Neural cell (in vitro differentiated cells): ENCODE data around the gene COPS7A.

Experiments used
- EP300 ChIP-seq: fragments of 450-650 bp; conservative IDR thresholded peaks from 2 replicates; pipeline ENCODE4 v1.6.1; 2014; ENCODE audit warnings: antibody characterized with exemption, mild to moderate bottlenecking, moderate library complexity; ENCODE audit not compliant: poor library complexity, severe bottlenecking
- TAF1 ChIP-seq: IDR thresholded peaks from 2 replicates; pipeline ENCODE4 v1.6.1; 2012; ENCODE audit warnings: low read depth

DNA sequence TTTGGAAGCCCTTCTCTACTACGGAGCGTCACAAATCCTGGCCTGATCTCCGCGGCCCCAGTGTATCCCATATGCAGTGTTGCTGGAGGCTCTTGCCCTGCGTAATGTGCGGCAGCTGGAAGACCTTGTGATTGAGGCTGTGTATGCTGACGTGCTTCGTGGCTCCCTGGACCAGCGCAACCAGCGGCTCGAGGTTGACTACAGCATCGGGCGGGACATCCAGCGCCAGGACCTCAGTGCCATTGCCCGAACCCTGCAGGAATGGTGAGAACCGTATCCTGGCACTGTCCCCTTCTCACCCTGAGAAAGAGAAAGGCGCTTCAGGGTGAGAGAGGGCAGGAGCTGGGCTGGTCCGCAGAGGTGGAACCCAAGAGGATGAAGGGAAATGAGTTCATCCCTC is 5.3 kb downstream of the COPS7A start:
- TF ChIP-seq TAF1 (no peak), EP300 (no peak)
